M059J (cell line): ENCODE measurements around the gene CDH26. TPM values are rescaled to one million over a fixed set of nuclear protein-coding genes. Genes with fewer than 3 reads are reported as not detected.
"Not testable (repeated sequence)": the region's sequence is repeated elsewhere in the genome, so short reads cannot be mapped to it uniquely, and the experiment has no call there.

Experiments used
- DNase-seq: peaks from one replicate; pipeline ENCODE4 v3.0.0-alpha.2; 2012; ENCODE audit warnings: low read depth
- total RNA-seq: library from RNA; depleted of rRNA; stranded (reverse); fragments of >200 nt; shearing (Covaris generic); gene quantifications from 2 replicates; pipeline ENCODE4 v1.2.3, GENCODE V29; 2014

CDH26 gene
- total RNA-seq, 1 experiment from 2014 or later, result 0.15 TPM

DNA sequence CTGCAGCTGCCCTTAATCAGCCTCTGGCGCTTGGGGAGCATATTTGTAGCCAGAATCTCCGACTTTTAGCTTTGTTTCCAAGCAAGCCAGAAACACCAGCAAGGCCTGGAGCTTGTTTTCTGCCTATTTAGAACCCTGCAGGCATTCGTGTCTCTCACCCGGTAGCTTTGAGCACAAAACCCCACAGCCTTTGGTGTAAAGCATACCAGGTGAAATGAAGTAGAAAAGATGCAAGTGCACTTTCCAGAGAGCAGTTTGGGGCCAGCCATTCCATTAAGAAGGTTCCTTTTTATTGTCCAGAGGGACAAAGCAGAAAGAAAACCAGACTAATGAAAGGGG is 17.3 kb upstream of the CDH26 start:
- DNase-seq, result no peak

DNA sequence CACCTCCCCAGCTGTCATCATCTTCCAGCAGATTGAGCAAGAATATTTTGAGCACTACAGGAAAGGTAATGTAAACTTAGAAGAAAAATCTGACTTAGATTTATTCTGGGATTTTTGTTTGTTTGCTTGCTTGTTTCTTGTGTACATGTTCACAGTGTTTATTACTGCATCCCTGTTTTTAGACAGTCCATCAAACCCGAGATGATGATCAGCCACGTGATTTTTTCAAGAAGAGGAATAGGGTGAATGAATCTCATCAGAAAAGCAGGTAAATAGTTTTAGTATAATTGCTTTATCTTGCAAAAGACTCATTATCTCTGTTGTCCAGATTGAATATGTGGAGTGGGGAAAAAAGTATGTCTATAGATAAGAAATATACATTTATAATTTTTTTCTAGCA is 16.0 kb upstream of the CDH26 start:
- no peak for DNase-seq

GRCh38 chr20:59944726-59945125 is 13.5 kb upstream of the CDH26 start:
- DNase-seq, result no peak

- no peak for DNase-seq
Measured at GRCh38 chr20:59945175-59945574, 13.0 kb upstream of the CDH26 start.

DNA sequence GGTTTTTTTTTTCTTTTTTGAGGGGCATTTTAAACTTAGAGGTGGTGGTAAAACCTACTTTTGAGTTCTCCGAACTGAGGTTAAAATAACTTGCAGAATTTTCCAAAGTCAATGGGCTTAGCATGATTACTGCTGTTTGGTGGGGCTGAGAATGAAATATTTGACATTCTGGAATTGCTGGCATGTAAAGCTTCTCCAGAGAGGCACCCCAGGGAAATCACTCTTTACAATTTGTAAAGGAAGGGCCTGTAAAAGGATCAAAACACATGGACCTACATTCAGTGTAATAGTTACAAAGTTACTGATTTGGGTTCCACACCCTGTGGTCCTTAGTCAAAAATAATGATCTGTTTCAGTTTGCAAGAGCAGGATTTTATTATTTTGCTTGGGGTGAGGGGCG is 12.5 kb upstream of the CDH26 start:
- DNase-seq, result no peak

- no peak for DNase-seq
Measured at GRCh38 chr20:59947376-59947775, 10.8 kb upstream of the CDH26 start.

DNA sequence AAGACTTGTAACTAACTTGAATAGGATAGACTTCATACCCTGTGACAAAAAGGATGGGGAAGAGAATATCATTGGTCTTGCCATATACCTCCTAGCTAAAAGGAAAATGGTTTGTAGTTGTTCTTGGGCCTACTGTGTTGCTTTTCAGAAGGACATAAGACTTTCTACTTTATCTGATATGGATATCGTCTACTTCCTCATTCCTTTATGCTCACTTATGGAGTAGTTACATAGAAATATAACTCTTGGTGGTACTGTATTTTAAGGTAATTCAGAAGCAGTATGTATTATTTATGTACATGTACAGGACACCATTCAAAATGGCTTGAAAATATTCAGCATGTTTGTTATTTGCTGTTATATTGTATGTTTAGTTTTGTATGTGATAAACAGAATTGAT is 10.0 kb upstream of the CDH26 start:
- DNase-seq, result no peak

DNA sequence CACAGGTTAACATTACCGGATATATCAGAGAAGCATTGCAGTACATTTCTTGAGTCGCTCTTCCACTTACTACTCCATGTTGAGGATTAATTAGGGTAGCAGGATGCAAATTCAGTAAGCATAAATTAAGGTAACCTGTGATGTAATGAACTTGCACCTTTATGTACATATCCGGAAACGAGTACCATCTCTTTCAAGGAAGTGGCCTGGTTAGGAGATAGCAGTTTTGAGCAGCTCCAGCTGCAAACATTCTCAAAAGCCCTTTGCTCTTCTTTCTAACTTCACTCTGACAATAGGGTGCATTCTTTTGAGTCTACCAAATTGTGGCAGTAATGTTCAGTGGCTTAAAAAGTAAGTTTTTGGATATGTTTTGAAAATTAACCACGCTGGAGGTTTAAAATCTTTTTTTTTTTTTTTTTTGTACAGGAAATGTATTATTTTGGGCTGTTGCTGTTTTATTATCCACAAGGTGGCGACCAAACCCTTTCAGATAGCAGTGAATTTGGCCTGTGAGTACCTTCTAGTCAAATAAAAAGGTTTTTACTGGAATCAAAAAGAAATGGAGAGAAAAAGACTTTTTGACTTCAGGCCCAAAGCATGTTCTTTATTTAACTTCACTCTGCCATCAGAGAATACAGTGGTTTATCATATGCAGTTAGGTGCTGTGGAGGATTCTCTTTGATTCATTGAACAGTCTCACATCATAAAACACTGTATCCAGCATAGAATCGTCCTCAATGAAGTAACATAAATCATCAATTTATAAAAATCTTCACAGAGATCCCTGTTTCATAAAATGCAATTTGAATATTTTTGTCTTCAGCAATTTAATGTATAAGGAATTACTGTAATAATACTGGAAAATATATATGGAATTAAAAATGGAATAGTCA is 9.1 kb upstream of the CDH26 start:
- DNase-seq, result peak; percentile 65

- no peak for DNase-seq
Measured at GRCh38 chr20:59949911-59950310, 8.3 kb upstream of the CDH26 start.

- DNase-seq, result no peak
Measured at GRCh38 chr20:59954718-59955117, 3.5 kb upstream of the CDH26 start.

GRCh38 chr20:59955131-59955796 is 3.0 kb upstream of the CDH26 start:
- DNase-seq, result peak; percentile 46

DNA sequence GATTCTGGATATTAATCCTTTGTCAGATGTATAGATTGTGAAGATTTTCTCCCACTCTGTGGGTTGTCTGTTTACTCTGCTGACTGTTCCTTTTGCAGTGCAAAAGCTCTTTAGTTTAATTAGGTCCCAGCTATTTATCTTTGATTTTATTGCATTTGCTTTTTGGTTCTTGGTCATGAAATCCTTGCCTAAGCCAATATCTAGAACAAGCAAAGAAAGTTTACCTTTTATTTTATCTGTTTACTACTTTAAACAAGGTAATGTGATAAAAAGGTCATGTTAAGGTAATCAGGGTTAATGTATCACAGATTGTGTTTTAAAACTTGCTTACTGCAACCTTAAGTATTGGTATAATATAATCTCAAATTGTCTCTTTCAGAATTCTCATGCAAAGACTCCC is 655 bp upstream of the CDH26 start:
- DNase-seq, result not testable (repeated sequence)

DNA sequence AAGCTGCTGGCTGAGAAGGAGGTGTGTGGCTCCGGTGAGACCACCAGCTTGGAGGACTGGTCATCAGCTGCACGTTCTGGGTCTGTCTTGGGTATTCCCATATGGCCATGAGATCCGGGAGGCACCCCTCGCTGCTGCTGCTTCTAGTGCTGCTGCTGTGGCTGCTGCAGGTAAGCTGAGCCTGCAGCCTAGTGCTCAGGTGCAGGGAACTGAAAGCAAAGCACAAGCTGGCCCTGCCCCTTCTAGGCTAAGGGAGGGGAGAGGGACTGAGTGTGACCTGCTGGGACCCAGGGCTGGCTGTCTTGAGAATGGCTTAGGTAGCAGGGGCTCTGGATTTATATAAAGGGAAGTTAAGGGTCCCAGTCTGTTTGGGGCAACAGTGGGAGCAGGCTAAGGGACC is 403 bp downstream of the CDH26 start:
- no peak for DNase-seq

DNA sequence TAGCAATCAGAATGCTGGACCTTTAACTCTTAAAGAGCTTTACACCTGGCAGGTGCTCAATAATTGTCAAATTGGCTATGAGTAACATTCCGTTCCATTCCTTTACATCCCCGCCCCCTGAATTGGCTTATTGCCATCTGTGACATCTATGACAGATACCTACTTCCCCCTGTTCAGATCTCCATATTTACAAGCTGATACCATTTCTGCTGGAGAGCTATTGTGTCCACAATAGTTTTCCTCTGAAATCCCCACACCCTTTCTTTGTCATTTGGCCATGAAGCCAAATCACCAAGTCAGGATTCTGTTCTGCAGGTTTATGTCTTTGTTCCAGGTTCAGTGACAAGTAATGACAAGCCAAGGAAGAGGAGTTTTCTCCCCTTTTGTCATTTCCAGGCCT is 3.2 kb downstream of the CDH26 start:
- DNase-seq, result no peak

GRCh38 chr20:59962155-59962554 is 3.9 kb downstream of the CDH26 start:
- DNase-seq, result no peak

DNA sequence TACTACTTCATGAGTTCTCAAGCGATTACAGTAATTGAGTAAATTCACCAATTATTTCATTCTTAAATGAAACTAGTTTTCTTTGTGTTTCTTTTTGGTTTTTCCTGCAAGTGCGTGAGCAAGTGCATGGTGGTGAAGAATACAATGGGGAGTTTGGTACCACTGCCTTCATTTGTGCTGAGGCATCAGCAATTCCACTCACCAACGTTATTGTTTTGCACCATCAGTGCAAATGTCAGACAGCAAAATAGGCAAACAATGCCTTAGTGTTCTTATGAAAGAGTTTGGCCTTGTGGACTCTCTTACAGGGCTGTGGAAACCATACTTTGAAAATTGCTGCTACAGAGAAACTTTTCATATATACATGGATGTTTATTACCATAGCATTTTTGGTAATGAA is 8.2 kb downstream of the CDH26 start:
- no peak for DNase-seq

DNA sequence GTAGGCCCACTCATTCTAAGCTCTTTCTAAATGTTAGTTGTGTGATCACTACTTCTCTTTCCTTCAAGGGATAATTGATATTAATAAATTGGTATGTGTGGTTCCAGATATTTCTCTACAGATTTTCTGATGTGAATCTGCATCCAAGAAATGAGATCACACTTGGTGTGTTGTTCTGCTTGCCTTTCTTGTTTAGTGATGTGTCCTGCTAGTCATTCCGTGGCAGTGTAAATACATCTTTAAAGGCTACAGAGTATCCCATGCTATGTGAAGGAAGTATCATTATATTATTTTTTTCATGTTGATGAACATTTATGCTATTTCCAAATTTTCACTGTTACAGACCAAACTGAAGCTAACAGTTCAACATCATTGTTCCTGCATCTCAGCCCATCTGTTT is 13.2 kb downstream of the CDH26 start:
- no peak for DNase-seq

GRCh38 chr20:59972037-59972801 is 14.0 kb downstream of the CDH26 start:
- no peak for DNase-seq

DNA sequence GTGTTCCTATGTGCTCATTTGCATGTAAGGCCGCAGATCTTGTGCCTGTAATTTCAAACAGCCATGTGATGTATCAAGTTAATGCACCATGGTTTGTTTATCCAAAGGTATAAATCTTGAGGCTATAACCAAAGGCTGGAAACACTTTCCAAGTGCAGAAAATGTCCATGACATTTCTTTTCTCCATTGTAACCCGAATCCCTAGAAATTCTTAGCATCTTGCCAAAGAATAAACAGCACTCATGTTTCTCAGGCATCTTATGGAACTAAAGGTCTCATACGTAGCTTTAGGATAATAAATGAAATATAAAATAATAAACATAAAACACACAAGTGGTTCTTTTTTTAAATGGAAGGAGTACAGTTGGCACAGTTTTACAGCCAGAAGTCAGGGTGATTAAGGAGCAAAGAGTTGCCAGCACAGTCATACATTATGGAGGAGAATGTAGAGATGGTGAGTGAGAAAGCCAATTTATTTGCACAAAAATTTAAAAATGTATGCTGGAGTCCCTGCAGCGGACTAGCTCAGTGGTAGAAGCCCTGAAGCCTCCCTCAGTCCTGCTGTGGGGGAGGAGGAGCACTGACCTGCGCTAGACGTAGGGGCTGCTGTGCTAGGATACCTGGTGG is 18.0 kb downstream of the CDH26 start:
- DNase-seq, result no peak

- DNase-seq, result no peak
Measured at GRCh38 chr20:59977086-59977485, 18.9 kb downstream of the CDH26 start.

GRCh38 chr20:59983076-59983475 is 24.9 kb downstream of the CDH26 start:
- no peak for DNase-seq

DNA sequence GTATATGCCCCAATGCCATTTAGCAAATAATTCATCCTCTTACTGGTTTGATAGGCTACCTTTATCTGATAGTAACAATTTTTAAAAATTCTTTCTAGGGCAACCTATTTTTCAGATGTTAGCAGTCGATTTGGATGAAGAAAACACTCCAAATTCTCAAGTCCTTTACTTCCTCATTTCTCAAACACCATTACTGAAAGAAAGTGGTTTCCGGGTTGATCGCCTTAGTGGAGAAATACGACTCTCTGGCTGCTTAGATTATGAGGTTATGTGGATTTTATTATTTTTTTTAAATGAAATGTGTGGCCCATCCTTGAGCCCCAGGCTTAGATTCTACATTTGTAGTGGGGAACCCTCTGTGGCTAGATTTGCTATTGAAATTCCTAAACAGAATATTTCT is 26.3 kb downstream of the CDH26 start:
- no peak for DNase-seq
